Measurements from ENCODE around the gene LATS2.

DNA sequence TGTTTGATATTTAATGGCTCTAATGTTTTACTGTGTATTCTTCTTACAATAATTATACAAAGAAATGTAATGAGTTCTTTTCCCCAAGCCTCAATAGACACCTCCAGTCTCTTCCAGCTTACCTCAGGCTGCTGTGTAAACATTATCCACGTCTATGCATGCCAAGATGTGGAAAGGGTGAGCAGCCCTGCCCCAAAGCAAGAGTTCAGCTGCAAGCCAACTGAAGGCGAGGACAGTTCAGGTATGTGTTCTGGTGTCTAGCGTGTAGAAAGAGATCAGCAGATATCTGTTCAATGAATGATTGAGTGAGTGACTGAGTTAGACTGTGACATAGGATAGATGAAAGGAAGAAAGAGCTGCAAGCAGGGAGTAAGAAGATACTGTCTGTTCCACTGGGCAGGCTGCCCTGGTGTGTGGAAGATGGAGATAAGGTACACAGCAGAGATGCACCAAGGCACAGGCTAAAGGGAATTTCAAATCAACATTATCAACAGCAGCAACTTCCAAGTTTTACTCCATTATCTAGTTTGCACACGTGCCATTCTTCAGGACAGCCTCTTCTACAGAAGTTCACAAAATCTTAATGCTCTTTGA is 66.0 kb downstream of the LATS2 start:
- TF ChIP-seq, protein P1, sequence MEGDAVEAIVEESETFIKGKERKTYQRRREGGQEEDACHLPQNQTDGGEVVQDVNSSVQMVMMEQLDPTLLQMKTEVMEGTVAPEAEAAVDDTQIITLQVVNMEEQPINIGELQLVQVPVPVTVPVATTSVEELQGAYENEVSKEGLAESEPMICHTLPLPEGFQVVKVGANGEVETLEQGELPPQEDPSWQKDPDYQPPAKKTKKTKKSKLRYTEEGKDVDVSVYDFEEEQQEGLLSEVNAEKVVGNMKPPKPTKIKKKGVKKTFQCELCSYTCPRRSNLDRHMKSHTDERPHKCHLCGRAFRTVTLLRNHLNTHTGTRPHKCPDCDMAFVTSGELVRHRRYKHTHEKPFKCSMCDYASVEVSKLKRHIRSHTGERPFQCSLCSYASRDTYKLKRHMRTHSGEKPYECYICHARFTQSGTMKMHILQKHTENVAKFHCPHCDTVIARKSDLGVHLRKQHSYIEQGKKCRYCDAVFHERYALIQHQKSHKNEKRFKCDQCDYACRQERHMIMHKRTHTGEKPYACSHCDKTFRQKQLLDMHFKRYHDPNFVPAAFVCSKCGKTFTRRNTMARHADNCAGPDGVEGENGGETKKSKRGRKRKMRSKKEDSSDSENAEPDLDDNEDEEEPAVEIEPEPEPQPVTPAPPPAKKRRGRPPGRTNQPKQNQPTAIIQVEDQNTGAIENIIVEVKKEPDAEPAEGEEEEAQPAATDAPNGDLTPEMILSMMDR (IDR thresholded peaks at IDR 0.05): no peak
- no peak for TF ChIP-seq POLR2A (IDR thresholded peaks at IDR 0.05)
